Esophagus squamous epithelium (tissue), 4 donors: Measurements from ENCODE around the gene FBXL7.

Experiments
- POLR2A ChIP-seq, 4 donors: fragments of 450-650 bp; IDR thresholded peaks; one replicate each; pipeline ENCODE4 v1.6.1; 2017; ENCODE audit warnings: antibody characterized with exemption in 4 of 4, mild to moderate bottlenecking in 4 of 4, moderate library complexity in 3 of 4
- TF ChIP-seq, protein P1 (sequence below), 6 experiments: fragments of 450-650 bp in 4 of 6; fragments of 200-600 bp in 2 of 6; sonication (generic) in 2 of 6; IDR thresholded peaks; one replicate each; pipeline ENCODE4 v1.5.1; 2016 to 2019; ENCODE audit warnings: antibody characterized with exemption in 6 of 6, mild to moderate bottlenecking in 4 of 6, moderate library complexity in 4 of 6

DNA sequence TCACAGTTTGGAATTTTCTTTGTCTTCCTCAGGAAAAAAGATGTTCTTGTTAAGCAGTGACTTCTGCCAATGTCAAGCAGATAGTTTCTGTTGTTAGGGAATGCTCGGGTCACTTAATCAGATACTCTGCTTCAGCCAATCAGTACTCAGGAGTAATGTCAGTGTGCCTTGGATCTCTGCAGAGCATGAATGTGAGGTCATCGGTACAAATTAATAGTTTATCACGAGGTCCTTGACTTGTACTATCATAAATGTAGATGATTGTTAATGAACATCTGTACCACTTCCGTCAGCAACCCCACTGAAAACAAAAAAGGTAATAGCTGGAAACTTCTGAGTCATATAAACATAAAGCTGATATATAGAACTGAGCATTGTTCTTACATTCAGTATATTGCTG is 73.6 kb downstream of the FBXL7 start:
- TF ChIP-seq, protein P1, sequence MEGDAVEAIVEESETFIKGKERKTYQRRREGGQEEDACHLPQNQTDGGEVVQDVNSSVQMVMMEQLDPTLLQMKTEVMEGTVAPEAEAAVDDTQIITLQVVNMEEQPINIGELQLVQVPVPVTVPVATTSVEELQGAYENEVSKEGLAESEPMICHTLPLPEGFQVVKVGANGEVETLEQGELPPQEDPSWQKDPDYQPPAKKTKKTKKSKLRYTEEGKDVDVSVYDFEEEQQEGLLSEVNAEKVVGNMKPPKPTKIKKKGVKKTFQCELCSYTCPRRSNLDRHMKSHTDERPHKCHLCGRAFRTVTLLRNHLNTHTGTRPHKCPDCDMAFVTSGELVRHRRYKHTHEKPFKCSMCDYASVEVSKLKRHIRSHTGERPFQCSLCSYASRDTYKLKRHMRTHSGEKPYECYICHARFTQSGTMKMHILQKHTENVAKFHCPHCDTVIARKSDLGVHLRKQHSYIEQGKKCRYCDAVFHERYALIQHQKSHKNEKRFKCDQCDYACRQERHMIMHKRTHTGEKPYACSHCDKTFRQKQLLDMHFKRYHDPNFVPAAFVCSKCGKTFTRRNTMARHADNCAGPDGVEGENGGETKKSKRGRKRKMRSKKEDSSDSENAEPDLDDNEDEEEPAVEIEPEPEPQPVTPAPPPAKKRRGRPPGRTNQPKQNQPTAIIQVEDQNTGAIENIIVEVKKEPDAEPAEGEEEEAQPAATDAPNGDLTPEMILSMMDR (IDR thresholded peaks at IDR 0.05): no peak
- no peak for TF ChIP-seq POLR2A (IDR thresholded peaks at IDR 0.05)
